Chondrocyte (in vitro differentiated cells): ENCODE measurements around the gene CACNA1B. TPM values are rescaled to one million over a fixed set of nuclear protein-coding genes. Genes with fewer than 3 reads are reported as not detected.
A peak's percentile ranks its signal among the peaks of the same experiment; 100 is the strongest.

ENCODE experiments used
- DNase-seq: peaks from one replicate; pipeline ENCODE4 v3.0.0; 2021; ENCODE audit warnings: mixed read lengths, low spot score
- H3K27ac Mint-ChIP-seq: one replicate; pipeline ENCODE4 v1.8.0; 2021; ENCODE audit warnings: mild to moderate bottlenecking, moderate library complexity, mixed read lengths; ENCODE audit not compliant: unreplicated experiment
- H3K27me3 Mint-ChIP-seq: 2 replicates; pipeline ENCODE4 v1.8.0; 2021; ENCODE audit warnings: low read depth, mixed read lengths
- H3K36me3 Mint-ChIP-seq: 2 replicates; pipeline ENCODE4 v1.8.0; 2021; ENCODE audit warnings: low read depth, mixed read lengths
- H3K4me1 Mint-ChIP-seq: 2 replicates; pipeline ENCODE4 v1.8.0; 2021; ENCODE audit warnings: low read depth, mild to moderate bottlenecking, mixed read lengths
- H3K4me3 Mint-ChIP-seq: one replicate; pipeline ENCODE4 v1.8.0; 2021; ENCODE audit warnings: mild to moderate bottlenecking, moderate library complexity, mixed read lengths; ENCODE audit not compliant: unreplicated experiment
- H3K9me3 Mint-ChIP-seq: 2 replicates; pipeline ENCODE4 v1.8.0; 2021; ENCODE audit warnings: low read depth, mixed read lengths
- total RNA-seq: library from RNA; stranded (reverse); gene quantifications from 3 replicates; pipeline ENCODE4 v1.2.1, GENCODE V29; 2021
- TF ChIP-seq, protein P1 (sequence below): fragments of 200-600 bp; sonication (generic); IDR thresholded peaks from 2 replicates; pipeline ENCODE4 v1.5.0; 2021; ENCODE audit warnings: antibody characterized with exemption, mild to moderate bottlenecking, moderate library complexity

The CACNA1B gene
- total RNA-seq, 1 donor from 2014 or later: 3.7 TPM

GRCh38 chr9:138044485-138045383 is 167.2 kb downstream of the CACNA1B start:
- no peak overlapping the region for H3K4me3 Mint-ChIP-seq
- peaks cover 6% of the 10 kb centered on the region for H3K4me1 Mint-ChIP-seq
- DNase-seq: peak; percentile 67
- no peaks in the 10 kb centered on the region for H3K27me3 Mint-ChIP-seq
- no peak overlapping the region for H3K27ac Mint-ChIP-seq
- no peaks in the 10 kb centered on the region for H3K36me3 Mint-ChIP-seq
- no peaks in the 10 kb centered on the region for H3K9me3 Mint-ChIP-seq
- TF ChIP-seq, protein P1, sequence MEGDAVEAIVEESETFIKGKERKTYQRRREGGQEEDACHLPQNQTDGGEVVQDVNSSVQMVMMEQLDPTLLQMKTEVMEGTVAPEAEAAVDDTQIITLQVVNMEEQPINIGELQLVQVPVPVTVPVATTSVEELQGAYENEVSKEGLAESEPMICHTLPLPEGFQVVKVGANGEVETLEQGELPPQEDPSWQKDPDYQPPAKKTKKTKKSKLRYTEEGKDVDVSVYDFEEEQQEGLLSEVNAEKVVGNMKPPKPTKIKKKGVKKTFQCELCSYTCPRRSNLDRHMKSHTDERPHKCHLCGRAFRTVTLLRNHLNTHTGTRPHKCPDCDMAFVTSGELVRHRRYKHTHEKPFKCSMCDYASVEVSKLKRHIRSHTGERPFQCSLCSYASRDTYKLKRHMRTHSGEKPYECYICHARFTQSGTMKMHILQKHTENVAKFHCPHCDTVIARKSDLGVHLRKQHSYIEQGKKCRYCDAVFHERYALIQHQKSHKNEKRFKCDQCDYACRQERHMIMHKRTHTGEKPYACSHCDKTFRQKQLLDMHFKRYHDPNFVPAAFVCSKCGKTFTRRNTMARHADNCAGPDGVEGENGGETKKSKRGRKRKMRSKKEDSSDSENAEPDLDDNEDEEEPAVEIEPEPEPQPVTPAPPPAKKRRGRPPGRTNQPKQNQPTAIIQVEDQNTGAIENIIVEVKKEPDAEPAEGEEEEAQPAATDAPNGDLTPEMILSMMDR: no peak

DNA sequence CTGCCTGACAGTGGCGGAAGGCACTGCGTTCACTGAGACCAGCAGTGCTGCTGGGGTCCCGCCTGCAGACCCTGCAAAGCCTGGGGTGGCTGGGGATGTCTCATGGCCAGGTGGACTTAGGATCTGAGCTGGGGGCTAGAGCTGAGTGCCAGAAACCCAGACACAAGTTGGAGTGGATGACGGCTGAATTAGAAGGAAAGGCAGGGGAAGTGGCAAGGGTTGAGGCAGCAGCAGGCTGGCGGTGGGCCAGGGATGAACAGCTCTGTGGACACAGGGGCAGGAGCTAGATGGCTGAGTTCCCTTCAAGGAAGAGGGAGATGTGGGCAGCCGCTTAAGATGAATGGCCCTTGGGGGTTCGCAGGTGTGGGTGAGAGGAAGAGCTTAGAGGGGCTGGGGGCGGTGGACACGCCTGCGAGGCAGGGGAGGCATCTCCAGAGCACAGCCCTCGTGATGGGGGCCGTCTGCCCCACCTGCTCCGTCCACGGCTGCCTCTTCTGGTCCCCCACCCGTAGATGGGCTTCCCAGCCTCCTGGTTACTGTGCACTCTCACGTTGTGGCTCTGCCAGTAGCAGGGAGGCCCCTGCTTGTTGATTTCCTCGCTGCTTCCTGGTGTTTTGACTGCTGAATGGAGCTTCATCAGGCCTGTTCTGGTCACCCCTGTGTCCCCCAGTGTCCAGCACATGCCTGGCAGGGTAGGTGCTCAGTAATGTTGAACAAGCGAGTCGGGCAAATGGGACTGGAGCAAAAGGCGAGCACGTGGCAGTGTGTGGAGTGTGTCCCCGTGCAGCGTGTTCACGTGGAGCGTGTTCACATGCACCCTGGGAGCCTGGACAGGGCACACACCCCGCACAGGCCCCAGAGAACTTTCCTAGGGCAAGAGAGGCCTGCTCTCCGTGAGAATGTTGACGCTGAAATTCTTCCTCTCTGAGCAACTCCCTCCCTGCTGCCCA is 168.2 kb downstream of the CACNA1B start:
- Mint-ChIP-seq H3K27me3 (no peaks in the 10 kb centered on the region), H3K27ac (no peak overlapping the region)
- TF ChIP-seq, protein P1: no peak

DNA sequence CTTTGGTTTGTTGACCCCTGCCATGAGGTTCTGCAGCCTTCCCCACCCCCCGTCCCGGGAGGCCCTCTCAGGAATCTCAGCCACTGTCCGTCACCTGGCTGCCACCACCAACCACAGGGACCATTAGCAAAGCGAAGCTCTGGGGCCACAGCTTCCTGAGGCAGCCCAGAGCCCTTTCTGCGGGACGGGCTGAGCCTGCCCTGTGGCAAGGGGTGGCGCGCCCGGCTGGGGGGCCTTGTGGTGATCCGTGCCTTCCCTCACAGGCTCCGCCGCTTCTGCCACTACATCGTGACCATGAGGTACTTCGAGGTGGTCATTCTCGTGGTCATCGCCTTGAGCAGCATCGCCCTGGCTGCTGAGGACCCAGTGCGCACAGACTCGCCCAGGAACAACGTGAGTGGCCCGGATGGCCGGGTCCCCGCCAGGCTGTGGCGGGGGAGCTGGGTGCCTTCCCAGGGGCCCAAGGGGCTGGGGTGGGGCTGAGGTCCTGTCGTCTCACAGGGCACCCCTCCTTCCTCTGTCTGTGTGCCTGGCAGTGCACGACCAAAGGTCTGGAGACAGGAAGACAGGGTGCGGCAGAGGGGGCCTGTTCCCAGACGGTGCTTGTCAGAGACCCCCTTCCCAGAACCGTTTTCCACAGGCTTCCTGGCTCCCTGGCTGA is 169.2 kb downstream of the CACNA1B start:
- peak; percentile 75 for DNase-seq
- no peaks in the 10 kb centered on the region for H3K27me3 Mint-ChIP-seq
- no peak overlapping the region for H3K4me3 Mint-ChIP-seq
- peaks cover 8% of the 10 kb centered on the region for H3K4me1 Mint-ChIP-seq
- TF ChIP-seq, protein P1: no peak
- no peak overlapping the region for H3K27ac Mint-ChIP-seq
- no peaks in the 10 kb centered on the region for H3K36me3 Mint-ChIP-seq
- no peaks in the 10 kb centered on the region for H3K9me3 Mint-ChIP-seq

More for the DNA sequence above, 168.2 kb downstream of the CACNA1B start:
- peaks cover 6% of the 10 kb centered on the region for H3K4me1 Mint-ChIP-seq
- DNase-seq: peak; percentile 79
- no peaks in the 10 kb centered on the region for H3K36me3 Mint-ChIP-seq
- H3K9me3 Mint-ChIP-seq: no peaks in the 10 kb centered on the region
- H3K4me3 Mint-ChIP-seq: no peak overlapping the region

- Mint-ChIP-seq H3K36me3 (no peaks in the 10 kb centered on the region), H3K27me3 (no peaks in the 10 kb centered on the region), H3K27ac (no peak overlapping the region), H3K9me3 (no peaks in the 10 kb centered on the region), H3K4me3 (no peak overlapping the region), H3K4me1 (peaks cover 8% of the 10 kb centered on the region)
- DNase-seq: peak; percentile 43
- TF ChIP-seq, protein P1: no peak
These were observed 170.0 kb downstream of the CACNA1B start for GRCh38 chr9:138047469-138048040.
